Measurements from ENCODE around the gene WNT3A.

DNA sequence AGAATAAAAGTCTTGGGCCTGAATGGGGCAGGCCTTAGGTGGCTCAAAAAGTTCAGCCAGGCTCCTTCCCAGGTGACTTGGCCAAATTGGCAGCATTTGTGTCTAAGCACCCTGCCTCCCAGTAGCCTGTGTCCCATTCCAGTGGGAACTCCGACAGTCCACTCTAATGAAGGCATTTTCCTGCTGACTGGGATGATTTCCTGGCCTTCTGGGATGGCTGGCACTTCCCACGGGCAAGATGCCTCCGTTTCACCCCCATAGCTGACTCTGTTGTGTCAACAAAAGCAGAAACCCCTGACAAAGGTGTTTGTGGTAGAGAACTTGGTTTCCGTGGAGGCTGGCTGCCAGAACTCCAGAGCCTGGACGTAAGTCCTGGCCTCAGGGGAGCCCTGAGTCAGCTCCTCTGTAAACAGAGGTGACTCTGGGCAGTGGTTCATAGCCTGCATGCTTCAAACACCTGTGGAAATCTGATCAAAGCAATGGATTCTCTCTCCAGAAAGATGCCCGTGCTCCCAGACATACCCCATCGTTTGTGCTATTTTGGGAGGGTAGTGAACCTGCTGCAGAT is 36.6 kb downstream of the WNT3A start:
- TF ChIP-seq POLR2AphosphoS5 (IDR thresholded peaks at IDR 0.05; ENCODE audit: low read depth, low read length) (no peak), POLR2A (IDR thresholded peaks at IDR 0.05; ENCODE audit: low read depth, low read length) (no peak), SPI1 (IDR thresholded peaks at IDR 0.05; ENCODE audit: low read depth, low read length) (no peak), POU2F2 (IDR thresholded peaks at IDR 0.05; ENCODE audit: low read depth, low read length) (no peak), PAX5 (IDR thresholded peaks at IDR 0.05; ENCODE audit: insufficient read depth, low read length, severe bottlenecking) (no peak)

Data from GM12891 (cell line).